22Rv1 (cell line): Measurements from ENCODE around the gene PLA2G4D.

Source experiments
- CTCF ChIP-seq: fragments of 450-650 bp; IDR thresholded peaks from 2 replicates; pipeline ENCODE4 v1.5.1; 2017; ENCODE audit warnings: mild to moderate bottlenecking
- ZFX ChIP-seq: fragments of 450-650 bp; IDR thresholded peaks from 2 replicates; pipeline ENCODE4 v1.6.1; 2017; ENCODE audit warnings: antibody characterized with exemption, borderline replicate concordance

- TF ChIP-seq CTCF: no peak
- TF ChIP-seq ZFX: no peak
Observed at GRCh38 chr15:42080919-42081830, 13.2 kb downstream of the PLA2G4D start.
